Endothelial cell of hepatic sinusoid (primary cell): ENCODE results near the gene INTS13.
"Not testable (repeated sequence)": the region's sequence is repeated elsewhere in the genome, so short reads cannot be mapped to it uniquely, and the experiment has no call there.

ENCODE experiments used
- in situ Hi-C: cut with HindIII; loops from 2 replicates; pipeline ENCODE4 v1.10.0; 2017; ENCODE audit warnings: low sequenced_read_pairs

The INTS13 gene

GRCh38 chr12:26936559-26937442, 980 bp downstream of the INTS13 start:
- in situ Hi-C loops = no loop called here

DNA sequence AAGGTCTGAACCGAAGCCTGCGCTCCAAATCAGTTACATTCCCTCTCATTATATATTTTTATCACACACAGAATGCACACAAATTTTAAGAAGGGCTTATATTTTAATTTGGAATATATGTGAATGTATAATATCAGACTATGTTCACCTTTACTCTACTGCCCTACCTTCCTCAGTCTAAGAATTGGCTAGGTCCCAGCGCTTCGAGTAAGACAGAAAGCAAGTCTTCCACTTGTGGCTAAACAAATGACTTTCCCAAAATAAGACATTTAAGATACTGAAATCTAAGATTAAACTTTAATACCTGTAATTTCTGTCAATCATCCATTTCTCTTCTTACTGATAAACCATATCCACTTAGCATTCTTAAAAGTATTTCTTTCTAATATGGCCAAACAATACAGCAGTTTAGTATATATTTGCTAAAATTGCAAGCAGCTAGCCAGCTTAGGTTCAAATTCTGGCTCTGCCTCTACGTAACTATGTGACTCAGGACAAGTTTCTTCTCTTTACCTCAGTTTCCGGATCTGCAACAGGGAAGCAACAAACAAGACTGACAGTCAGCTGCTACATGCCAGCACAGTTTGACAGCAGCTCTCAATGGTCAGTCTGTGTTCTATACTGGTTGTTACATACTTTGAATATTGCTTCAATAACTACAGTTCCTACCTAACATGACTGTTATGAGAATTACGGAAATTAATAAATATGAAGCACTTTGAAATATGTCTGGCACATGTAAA, 2.0 kb downstream of the INTS13 start:
- in situ Hi-C loops = no loop called here

DNA sequence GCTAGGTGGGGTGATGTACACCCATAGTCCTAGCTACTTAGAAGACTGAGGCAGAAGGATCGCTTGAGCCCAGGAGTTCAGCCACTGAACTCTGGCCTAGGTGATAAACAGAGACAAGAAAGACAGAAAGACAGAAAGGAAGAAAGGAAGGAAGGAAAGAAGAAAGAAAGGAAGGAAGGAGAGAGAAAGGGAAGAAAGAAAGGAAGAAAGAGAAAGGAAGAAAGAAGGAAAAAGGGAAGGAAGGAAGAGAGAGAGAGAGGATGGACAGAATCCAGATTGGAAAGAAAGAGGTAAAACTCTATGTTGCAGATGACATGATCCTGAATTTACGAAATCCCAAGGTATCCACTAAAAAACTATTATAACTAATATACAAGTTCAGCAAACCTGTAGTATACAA, 8.2 kb downstream of the INTS13 start:
- in situ Hi-C loops = no loop called here

- in situ Hi-C loops = no loop called here
Observed at GRCh38 chr12:26928661-26929060, 9.1 kb downstream of the INTS13 start.

DNA sequence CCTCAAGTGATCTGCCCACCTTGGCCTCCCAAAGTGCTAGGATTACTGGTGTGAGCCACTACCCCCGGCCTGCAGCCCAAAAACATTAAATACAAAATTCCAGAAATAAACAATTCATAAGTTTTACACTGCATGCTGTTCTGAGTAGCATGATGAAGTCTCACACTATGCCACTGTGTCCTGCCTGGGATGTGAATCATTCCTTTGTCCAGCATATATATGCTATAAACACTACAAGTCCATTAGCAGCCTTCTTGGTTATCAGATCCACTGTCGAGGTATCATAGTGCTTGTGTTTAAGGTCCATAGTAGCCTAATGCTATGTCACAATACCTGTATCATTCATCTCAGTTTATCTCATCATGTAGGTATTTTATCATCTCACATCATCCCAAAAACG, 15.9 kb downstream of the INTS13 start:
- in situ Hi-C loops = loop anchor here (5.0 kb wide), 1 partner anchor 105 kb away; no protein-coding TSS in a partner anchor

GRCh38 chr12:26919216-26919555, 18.6 kb downstream of the INTS13 start:
- in situ Hi-C loops = loop anchor here (5.0 kb wide), 2 partner anchors 42 to 48 kb away; no protein-coding TSS in a partner anchor

DNA sequence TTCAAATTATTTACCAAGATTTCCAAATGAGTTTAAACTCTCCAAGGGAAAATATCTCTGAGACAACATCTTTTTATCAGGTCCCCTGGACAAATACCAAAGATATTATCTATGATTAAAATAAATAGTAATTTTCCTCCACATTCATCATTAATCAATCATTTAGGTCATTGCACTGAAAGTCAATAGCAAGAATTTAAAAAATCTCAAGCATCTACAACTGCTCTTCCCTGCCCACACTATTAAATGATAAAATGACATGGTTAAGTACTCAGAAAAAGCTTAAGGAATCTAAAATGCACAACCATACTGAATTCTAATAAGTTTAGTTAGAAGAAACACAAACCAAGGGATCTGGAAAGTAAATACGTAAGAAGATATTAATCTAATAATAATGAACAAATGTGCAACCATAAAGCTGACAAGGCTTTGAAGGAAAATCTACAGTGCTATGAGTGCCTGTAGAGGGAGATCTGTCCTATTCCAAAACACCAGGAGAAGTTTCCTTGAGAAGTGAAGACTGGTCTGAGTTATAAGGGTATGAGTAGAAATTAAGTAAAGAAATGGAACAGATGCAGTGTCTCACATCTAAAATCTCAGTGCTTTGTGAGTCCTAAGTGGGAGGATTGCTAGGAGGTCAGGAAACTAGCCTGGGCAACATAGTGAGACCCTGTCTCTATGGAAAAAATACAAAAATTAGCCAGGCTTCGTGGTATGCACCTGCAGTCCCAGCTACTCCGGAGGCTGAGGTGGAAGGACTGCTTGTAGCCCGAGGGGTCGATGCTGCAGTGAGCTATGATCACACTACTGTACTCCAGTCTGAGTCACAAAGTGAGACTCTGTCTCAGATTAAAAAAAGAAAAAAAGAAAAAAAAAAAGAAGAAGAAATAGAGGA, 19.2 kb downstream of the INTS13 start:
- in situ Hi-C loops = loop anchor here (5.0 kb wide), 2 partner anchors 41 to 49 kb away; no protein-coding TSS in a partner anchor

GRCh38 chr12:26906704-26907103, 31.1 kb downstream of the INTS13 start:
- in situ Hi-C loops = no loop called here

DNA sequence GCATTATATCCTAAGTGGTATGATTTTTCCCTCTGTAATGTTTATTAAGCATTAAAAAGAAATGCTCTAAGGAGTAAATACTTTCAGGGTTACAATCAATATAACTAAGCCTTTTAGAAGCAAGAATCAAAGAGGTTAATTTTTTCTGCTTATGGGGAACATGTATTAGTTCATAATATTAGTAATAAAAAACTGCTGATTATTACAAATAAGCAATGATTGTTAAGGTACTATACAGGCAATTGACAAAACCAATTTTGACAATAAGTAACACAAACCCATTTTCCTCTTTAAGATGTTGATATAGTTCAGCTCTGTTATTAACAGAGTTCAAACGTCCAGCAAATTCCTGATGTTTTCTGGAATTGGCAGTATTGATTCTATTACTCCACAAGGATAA, 31.8 kb downstream of the INTS13 start:
- in situ Hi-C loops = no loop called here

DNA sequence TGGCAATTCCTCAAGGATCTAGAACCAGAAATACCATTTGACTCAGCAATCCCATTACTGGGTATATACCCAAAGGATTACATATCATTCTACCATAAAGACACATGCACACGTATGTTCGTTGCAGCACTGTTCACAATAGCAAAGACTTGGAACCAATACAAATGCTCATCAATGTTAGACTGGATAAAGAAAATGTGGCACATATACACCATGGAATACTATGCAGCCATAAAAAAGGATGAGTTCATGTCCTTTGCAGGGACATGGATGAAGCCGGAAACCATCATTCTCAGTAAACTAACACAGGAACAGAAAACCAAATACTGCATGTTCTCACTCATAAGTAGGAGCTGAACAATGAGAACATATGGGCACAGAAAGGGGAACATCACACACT, 34.4 kb downstream of the INTS13 start:
- in situ Hi-C loops = not testable (repeated sequence)

DNA sequence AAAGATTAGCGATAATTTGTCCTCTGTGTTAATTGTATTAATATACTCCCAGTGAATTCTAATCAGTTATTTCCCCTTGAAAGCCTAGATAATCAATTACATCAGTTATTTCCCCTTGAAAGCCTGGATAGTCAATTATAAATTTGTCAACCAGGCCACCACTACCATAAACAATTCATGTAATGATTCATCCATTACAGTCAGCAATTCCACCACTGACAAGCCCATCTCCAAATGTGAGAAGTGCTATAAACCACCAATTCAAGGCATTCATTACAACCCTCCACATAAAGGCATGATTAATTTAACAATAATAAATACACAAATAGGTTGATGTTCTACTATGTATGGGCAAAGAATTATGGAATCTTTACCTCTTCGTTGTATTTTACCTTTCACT, 40.9 kb downstream of the INTS13 start:
- in situ Hi-C loops = no loop called here

- in situ Hi-C loops = no loop called here
Observed at GRCh38 chr12:26895672-26896071, 42.1 kb downstream of the INTS13 start.

DNA sequence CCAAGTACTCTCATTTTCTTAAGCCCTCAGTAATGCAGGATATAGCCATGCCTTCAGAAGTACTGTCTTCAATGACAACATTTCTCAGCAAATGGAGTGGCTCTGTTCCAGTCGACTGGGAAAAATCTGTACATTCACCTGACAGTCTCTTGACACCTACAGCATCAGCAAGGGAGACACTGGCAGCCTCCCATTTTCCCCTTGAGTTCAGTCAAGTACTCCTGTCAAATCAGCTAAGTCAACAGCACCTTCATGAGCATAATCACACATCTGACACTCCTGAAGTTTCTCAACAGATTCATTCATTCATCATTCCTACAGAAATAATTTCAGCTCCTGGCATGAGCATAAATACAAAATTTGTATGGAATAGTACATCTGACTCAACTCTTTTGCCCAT, 46.1 kb downstream of the INTS13 start:
- in situ Hi-C loops = no loop called here

DNA sequence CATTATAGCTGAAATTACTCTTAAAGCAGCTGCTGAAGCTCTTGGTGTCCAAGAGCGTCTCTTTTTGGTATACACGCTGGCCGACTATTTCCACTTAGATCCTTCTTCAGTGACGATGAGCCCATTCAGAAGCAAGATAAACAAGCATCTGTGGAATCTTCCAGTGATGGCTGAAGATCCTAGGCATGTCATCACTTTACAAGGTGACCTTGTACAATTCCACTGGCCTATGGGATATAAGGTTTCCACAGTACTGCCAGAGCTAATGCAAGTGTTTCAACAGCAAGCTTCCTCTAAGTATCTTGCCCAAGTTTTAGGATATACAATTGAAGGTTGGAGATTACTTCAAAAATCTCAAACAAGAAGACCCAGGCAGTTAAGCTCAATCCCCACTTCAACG, 47.0 kb downstream of the INTS13 start:
- in situ Hi-C loops = no loop called here

- in situ Hi-C loops = no loop called here
Observed at GRCh38 chr12:26884765-26885576, 52.8 kb downstream of the INTS13 start.

- in situ Hi-C loops = no loop called here
Observed at GRCh38 chr12:26880625-26881024, 57.2 kb downstream of the INTS13 start.

- in situ Hi-C loops = loop anchor here (5.0 kb wide), 1 partner anchor 39 kb away; no protein-coding TSS in a partner anchor
Observed at GRCh38 chr12:26878661-26879119, 59.1 kb downstream of the INTS13 start.

DNA sequence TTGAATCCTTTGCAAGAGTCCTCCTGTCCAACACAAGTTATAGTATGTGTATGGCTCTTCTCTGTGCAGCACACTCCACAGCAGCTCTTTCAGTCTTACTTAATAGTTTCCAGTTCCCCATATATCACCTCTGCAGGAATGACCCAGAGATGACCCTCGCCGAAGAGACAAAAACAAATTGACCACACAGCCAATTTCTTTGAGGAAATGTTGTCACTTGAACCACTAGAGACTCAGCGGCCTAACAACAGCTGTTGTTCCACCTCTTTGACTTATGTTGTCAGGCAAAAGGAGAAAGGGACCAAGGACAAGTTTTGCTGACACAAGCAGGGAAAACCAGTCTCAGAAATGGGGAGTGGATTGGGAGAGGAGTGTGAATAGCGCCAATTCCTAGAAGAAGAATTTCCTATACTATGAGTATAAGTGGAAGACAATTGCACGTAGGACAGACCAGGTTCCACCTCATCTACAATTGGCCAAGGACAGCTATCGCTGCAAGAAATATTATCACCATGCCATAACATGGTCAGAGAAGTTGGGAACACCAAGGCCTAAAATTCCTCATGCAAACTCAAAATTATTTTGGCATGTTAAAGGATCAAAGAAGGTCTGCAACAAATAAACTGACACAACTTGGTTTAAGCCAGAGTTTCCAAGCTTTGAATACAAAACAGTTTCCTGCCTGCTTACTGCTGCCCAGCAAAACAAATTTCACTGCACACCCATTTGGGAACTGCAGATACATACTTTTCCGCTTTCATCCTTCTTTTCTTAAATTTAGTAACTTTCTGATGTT, 63.1 kb downstream of the INTS13 start:
- in situ Hi-C loops = loop anchor here (5.0 kb wide), 1 partner anchor 43 kb away; no protein-coding TSS in a partner anchor

- in situ Hi-C loops = no loop called here
Observed at GRCh38 chr12:26872625-26873024, 65.2 kb downstream of the INTS13 start.
